Kidney (tissue), 14 donors: ENCODE data around the gene DLEU7. TPM values are rescaled to one million over a fixed set of nuclear protein-coding genes. Genes with fewer than 3 reads are reported as not detected.

Source experiments
- DNase-seq, 5 donors: peaks; one replicate each; pipeline ENCODE4 v3.0.0-alpha.2; 2013 to 2020
- FAIRE-seq: peaks from 2 replicates; lab custom pipeline; 2012; peaks lifted over from hg19 to GRCh38; lab: Jason Lieb, UNC
- H3K27ac ChIP-seq, 2 donors: one replicate each; pipeline ENCODE4 v1.7.0; 2013; ENCODE audit warnings: low read depth in 2 of 2, low read length in 2 of 2, inconsistent platforms in 1 of 2
- H3K27me3 ChIP-seq: one replicate; pipeline ENCODE4 v1.7.1; 2013; ENCODE audit warnings: low read length, inconsistent platforms; ENCODE audit not compliant: control insufficient read depth, insufficient read depth
- H3K36me3 ChIP-seq, 3 donors: one replicate each; pipeline versions ENCODE4 v1.7.0 to v1.7.1; 2013; ENCODE audit warnings: low read length in 3 of 3, control low read depth in 1 of 3, inconsistent platforms in 1 of 3; ENCODE audit not compliant: insufficient read depth in 3 of 3, control insufficient read depth in 2 of 3
- H3K4me1 ChIP-seq, 3 donors: one replicate each; pipeline versions ENCODE4 v1.7.0 to v1.7.1; 2013; ENCODE audit warnings: low read length in 3 of 3, inconsistent platforms in 1 of 3, low read depth in 1 of 3; ENCODE audit not compliant: control insufficient read depth in 2 of 3, insufficient read depth in 2 of 3
- H3K4me3 ChIP-seq, 3 donors: one replicate each; pipeline versions ENCODE4 v1.7.0 to v1.8.1; 2013; ENCODE audit warnings: low read length in 3 of 3, control low read depth in 1 of 3, inconsistent platforms in 1 of 3
- H3K9ac ChIP-seq, 3 donors: one replicate each; pipeline versions ENCODE4 v1.7.0 to v1.7.1; 2013; ENCODE audit warnings: low read length in 3 of 3, control low read depth in 1 of 3, inconsistent platforms in 1 of 3
- H3K9me3 ChIP-seq, 3 donors: one replicate each; pipeline versions ENCODE4 v1.7.0 to v1.7.1; 2013; ENCODE audit warnings: low read length in 3 of 3, control low read depth in 1 of 3, inconsistent platforms in 1 of 3; ENCODE audit not compliant: control insufficient read depth in 2 of 3, insufficient read depth in 1 of 3
- CTCF ChIP-seq: IDR thresholded peaks from 3 replicates; pipeline ENCODE4 v1.5.1; 2012; ENCODE audit warnings: mild to moderate bottlenecking, moderate library complexity, borderline replicate concordance; ENCODE audit not compliant: insufficient read depth; ENCODE audit errors: extremely low read depth
- intact Hi-C: fragments of 100-400 bp; cut with DNase I; formaldehyde crosslinking; loops from one replicate; pipeline ENCODE4 v1.11.1; 2022
- polyA plus RNA-seq: library from polyadenylated mRNA; stranded (reverse); fragments of 350-450 nt; fragmentation: Illumina TruSeq; extraction: RNeasy Lipid Tissue Mini Kit (QIAGEN cat#74804); gene quantifications from one replicate; pipeline ENCODE4 v1.2.3, GENCODE V29; 2014; ENCODE audit warnings: low read depth, low replicate concordance; ENCODE audit not compliant: insufficient read depth
- total RNA-seq: library from RNA; stranded (reverse); fragmentation: NEBNext Ultra II Directional; extraction: Animal tissue kit (Norgen Biotek cat#: 25700); gene quantifications from one replicate; pipeline ENCODE4 v1.2.1, GENCODE V29; 2021
- donor health status: control.
- donor health status: control.
- donor health status: control.
- donor health status: control.
- donor health status: control.
- donor health status: DM: yes; HTN: yes; CAD: no.
- donor health status: Normal renal cell carcinoma (clear cell type).

Gene DLEU7
- total and polyA plus RNA-seq, 2 donors from 2014 or later = 0.28 to 0.75 TPM

- H3K4me1 ChIP-seq = no peaks in the 10 kb centered on the region
- no peak overlapping the region for H3K9ac ChIP-seq
- H3K9me3 ChIP-seq = no peaks in the 10 kb centered on the region
- no peak for TF ChIP-seq CTCF
- DNase-seq (no peak), FAIRE-seq (no peak)
- no peak overlapping the region for H3K4me3 ChIP-seq
- H3K36me3 ChIP-seq = no peaks in the 10 kb centered on the region
- no peaks in the 10 kb centered on the region for H3K27me3 ChIP-seq
- no peak overlapping the region for H3K27ac ChIP-seq
- intact Hi-C loops = no loop called here
These were observed 21.0 kb upstream of the DLEU7 start for GRCh38 chr13:50864492-50864891.

- DNase-seq = no peak
- Histone ChIP-seq H3K9ac (no peak overlapping the region), H3K4me1 (no peaks in the 10 kb centered on the region), H3K36me3 (no peaks in the 10 kb centered on the region), H3K4me3 (no peak overlapping the region), H3K27me3 (no peaks in the 10 kb centered on the region), H3K9me3 (peaks cover 0 to 16% (median 0%) of the 10 kb centered on the region in 3 donors), H3K27ac (no peak overlapping the region)
- intact Hi-C loops = no loop called here
- FAIRE-seq = no peak
- TF ChIP-seq CTCF = no peak
These were observed 12.2 kb upstream of the DLEU7 start for GRCh38 chr13:50855681-50856080.

- Histone ChIP-seq H3K4me1 (no peaks in the 10 kb centered on the region), H3K27ac (no peak overlapping the region), H3K4me3 (no peak overlapping the region), H3K27me3 (no peaks in the 10 kb centered on the region), H3K9me3 (no peaks in the 10 kb centered on the region), H3K9ac (no peak overlapping the region), H3K36me3 (no peaks in the 10 kb centered on the region)
- intact Hi-C loops = no loop called here
- TF ChIP-seq CTCF = no peak
- FAIRE-seq (no peak), DNase-seq (no peak)
These were observed 7.0 kb upstream of the DLEU7 start for GRCh38 chr13:50850445-50850844.

- Histone ChIP-seq H3K9ac (no peak overlapping the region), H3K36me3 (no peaks in the 10 kb centered on the region), H3K27me3 (no peaks in the 10 kb centered on the region), H3K9me3 (no peaks in the 10 kb centered on the region), H3K4me3 (no peak overlapping the region), H3K27ac (no peak overlapping the region), H3K4me1 (peaks cover 0 to 2% (median 0%) of the 10 kb centered on the region in 3 donors)
- intact Hi-C loops = no loop called here
- DNase-seq = no peak
- TF ChIP-seq CTCF = no peak
- FAIRE-seq = no peak
These were observed 4.0 kb upstream of the DLEU7 start for GRCh38 chr13:50847501-50847900.
